GM19099 (cell line): Measurements from ENCODE around the gene KIF20B.

Experiments used
- POLR2A ChIP-seq: IDR thresholded peaks from 3 replicates; pipeline ENCODE4 v1.6.1; 2011; ENCODE audit warnings: low read depth; ENCODE audit not compliant: insufficient read length; ENCODE audit errors: extremely low read depth

KIF20B gene

DNA sequence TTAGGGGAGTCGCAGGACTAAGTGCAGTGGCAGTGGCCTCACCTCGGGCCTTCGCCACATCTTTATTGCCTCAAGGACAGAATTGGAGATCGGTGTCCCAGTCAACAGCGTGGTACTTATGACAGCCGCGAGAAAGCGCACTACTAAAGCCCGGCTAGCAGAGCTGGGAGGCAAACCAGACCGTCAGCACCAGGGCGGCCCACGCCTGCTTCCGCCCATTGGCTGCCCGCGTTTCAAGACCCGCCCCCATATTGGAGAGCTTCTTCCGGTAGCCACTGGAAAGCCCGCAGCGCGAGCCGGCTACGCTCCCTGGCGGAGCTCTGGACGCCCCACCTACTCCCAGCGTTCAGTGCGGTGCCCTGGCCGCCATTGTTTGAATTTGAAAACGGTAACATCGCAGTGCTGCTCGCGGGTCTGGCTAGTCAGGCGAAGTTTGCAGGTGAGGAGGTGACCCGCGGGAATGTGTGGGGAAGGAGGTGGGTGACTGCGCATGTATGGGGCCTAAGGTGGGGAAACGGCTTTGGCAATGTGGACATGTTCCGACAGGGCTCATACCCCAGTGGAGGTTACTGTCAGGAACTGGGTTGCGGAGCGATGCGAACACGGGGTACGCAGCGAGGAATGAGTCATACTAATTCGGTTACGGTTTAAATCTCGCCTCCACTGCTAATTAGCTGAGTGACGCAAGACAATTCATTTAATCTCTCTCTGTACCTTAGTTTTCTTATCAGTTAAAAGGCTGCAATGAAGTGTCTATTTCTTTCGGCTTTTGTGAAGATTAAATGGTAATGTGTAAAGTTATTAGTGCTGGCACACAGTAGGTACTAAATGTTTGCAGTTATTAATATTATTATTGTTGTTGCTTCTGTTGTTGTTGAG lies at the start of gene KIF20B:
Gene KIF20B, plus strand, starts transcription at position 349 of the 879 bp plus-strand sequence. CDS start 3,705 bp downstream, outside the sequence.
- TF ChIP-seq POLR2A = peak; percentile 90

DNA sequence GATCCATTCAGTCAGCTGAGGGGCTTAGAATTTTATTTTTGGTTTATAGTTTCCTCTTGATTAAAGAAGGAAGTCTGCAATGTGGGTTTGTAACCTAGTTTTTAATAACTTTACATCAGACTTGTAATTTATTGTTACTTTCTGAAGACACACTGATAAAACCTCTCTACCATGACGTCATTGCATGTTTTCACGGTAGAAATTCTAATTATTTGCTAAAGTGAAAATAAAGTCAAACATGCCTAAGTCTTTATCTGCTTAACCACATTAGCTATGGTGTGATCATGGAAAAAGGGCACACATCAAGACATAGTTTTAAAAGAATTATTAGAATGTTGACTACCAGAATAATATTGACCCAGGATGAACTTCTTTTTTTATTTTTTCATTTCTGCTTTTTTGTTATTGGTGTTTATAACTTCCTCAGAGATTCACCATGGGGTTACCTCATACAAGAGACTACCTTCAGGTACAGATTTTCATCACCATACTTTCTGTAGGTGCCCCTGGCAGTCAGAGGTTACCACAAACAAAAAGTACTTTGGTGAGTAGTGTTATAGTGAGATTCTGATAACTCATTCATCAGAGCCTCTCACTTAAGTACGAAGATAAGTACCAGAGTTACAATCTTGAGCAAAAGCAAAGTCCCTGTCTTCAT lies 49.3 kb upstream of the KIF20B start:
- TF ChIP-seq POLR2A = no peak

DNA sequence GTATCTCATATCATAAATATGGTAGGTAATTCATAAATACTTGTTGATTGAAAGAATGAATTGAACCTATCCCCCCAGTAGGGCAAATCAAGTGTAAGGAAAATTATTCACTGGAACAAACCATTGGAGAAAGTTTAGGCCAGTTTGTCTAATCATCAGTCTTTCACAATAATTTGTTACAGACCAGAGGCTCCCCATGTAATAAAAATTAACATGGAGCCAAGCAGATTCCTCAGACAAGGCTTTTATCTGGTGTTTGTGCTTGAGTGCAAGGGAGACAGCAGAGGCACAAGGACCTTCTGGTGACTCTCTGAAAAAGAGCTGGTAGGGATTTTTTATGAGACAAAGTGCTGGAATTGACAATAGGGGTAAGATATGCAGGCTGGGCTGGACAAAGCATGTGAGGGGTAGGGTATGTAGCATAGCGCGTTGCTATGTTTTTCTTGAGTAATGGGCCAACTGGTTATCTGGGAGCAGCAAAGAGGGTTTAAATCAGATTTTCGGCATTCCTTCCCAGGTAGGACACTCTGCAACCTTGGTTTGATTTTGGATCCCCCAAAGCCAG lies 48.5 kb upstream of the KIF20B start:
- no peak for TF ChIP-seq POLR2A

DNA sequence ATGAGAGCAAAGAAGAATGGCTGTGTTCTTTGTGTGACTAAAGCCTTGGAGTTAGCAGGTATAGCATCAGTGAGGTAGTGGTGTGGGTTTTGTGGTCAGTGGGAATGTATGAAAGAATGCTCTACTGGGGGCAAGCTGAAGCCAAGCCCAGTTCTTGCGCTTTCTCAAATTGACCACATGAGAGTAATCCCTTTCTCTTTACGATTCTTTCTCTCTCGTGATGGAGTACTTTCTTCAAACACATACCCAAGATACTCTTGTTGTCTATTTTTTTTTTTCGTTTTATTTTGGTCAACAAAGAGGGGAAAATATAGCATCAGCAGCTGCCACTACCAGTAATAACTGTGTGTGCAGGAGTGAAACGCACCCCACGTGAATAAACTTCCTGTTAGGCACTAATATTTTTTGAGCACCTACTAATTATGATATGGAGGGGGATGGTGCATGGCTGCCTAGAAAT lies 48.0 kb upstream of the KIF20B start:
- TF ChIP-seq POLR2A = no peak

DNA sequence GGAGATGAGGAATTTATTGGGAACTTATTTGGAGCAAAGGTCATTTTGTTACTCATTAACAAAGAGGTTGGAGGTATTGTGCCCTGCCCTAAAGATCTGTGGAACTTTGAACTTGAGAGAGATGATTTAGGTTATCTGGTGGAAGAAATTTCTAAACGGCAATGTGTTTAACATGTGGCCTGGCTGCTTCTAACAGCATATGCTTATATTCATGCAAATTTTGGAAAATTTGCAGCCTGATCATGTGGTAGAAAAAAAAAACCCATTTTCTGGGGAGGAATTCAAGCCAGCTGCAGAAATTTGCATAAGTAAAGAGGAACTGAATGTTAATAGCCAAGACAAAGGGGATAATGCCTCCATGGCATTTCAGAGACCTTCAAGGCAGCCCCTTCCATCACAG lies 45.7 kb upstream of the KIF20B start:
- no peak for TF ChIP-seq POLR2A

DNA sequence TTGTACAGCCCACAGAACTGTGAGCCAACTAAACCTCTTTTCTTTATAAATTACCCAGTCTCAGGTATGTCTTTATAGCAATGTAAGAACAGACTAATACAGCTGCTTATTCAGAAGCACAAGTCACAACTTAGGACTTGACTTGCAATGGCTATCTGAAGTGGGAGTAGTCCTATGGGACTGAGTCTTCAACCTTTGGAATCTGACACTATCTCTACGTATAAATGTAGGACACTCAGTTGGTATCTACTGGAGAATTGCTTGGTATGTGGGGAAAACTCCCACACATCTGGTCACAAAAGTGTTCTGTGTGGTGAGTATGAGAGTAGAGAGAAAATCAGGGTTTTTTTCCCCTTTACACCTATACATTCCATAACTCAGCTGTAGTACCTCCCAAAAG lies 44.1 kb upstream of the KIF20B start:
- no peak for TF ChIP-seq POLR2A

DNA sequence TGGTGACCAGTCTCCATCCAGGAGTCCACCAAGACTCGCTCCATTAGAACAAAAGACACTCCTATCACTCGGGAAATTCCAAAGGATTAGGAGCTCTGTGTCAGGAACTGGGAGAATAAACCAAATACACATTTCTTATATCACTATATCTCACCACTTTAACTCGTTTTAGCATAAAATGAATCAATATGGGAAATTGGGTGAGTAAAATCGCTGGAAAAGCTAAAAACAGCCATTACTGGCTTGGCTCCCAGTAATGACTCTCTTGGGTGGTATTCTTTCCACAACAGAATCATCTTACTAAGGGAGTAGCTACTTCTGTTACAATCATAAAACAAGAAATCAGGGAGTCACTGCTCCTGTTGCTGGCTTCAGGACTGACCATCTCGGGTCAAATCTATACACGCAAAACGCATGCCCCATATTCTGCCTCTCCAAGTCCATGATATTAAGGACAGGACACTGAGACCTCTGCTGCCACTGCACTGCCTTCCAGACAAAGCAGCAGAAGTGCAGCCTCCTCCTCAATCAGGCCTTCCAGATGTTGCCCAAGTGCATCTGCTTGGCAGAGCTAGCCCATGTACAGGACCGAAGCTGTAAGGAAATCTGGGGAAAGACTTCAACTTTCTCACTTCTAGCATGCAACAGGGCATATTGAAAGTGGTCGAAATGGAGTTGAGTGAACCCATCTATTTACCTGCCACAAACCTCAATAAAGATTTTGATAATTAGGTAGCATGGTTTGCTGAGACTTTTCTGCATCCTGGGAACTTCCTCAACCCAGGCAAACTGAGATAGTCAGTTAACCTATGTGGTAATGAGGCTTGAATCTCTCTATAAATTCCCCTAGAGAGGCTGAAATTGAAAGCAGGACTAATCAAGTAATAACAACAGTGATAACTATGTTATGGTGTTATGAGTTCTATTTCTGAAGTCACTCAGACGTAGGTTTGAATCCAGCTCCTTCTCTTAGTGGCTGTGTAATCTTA lies 42.0 kb upstream of the KIF20B start:
- no peak for TF ChIP-seq POLR2A

DNA sequence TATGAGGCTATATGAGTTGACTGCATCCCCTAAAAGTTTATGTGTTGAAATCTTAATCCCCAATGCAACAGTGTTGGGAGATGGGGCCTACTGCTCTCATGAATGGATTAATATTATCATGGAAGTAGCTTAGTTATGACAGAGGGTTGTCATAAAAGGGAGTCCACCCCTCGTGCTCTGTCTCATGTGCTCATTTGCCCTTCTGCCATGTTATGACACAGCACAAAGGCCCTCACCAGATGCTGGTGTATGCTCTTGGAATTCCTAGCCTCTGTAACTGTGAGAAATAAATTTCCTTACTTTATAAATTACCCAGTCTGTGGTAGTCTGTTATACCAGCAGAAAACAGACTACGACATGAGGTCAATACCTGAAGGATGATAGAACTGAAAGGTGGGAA lies 38.8 kb upstream of the KIF20B start:
- no peak for TF ChIP-seq POLR2A

DNA sequence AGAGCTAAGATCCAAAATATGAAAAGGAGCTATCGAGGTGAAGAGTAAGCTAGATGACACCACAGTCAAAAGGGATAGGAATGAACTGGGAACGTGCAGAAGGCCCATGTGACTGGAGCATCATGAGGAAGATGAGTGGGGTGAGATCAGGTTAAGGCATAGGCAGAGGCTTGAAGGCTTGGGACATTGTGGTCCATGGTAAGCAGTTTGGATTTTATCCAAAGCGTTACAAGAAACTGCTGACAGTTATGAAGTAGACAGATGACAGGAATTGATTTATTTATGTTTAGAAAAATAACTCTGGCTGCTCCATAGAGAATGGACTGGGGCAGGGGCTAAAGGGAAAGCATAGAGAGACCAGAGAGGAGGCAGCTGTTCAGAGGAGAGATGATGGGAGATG lies 38.2 kb upstream of the KIF20B start:
- TF ChIP-seq POLR2A = no peak

GRCh38 chr10:89664203-89664602 lies 37.2 kb upstream of the KIF20B start:
- TF ChIP-seq POLR2A = no peak

GRCh38 chr10:89665302-89665701 lies 36.1 kb upstream of the KIF20B start:
- TF ChIP-seq POLR2A = no peak

- no peak for TF ChIP-seq POLR2A
Observed at GRCh38 chr10:89666138-89666537, 35.3 kb upstream of the KIF20B start.

DNA sequence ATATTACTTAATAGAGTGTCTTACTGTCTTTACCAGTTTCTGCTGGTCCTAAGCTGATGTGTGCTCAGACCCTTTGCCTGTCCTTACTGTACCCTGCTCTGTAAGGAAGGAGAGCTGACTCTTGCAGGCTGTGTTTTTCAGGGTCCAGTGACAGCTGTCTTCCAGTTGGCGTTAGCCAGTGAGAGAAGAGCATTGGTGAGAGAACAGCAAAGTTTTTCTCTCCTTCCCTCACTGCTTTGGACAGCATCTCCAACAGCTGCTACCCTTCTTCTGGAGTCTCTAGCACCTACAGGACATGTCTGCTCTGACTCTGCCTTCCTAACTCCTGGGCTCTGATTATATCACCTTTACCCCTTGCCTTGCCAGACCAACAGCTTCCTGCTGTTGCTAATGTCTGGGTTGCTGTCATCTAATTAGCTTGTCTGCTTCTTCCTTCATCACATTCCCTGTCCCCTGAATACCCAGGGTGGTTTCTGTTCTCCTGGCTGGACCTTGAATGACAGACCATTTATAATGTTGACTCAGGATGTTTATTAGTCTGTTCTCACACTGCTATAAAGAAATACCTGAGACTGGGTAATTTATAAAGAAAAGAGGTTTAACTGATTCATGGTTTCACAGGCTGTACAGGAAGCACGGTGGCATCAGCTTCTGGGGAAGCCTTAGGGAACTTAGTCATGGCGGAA lies 32.9 kb upstream of the KIF20B start:
- TF ChIP-seq POLR2A = no peak

- TF ChIP-seq POLR2A = no peak
Observed at GRCh38 chr10:89669985-89670384, 31.4 kb upstream of the KIF20B start.

DNA sequence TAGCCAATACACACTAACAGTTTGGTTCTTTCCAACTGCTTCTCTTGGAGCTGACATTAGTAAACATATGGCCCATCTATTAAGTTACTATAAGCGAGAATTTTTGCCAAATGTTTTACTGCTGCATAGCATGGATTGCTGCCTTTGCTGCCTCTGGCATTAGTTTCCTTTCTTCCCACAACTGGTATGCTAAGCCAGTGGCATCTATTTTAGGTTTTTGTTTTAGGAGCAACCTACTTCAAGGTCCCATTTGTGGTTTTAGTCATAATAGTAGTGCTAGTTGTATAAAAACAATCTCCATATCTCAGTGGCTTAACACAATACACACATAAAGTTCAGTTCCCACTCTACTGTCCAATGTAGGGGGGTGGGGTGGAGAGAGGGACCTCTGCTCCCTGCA lies 30.5 kb upstream of the KIF20B start:
- TF ChIP-seq POLR2A = no peak

GRCh38 chr10:89677341-89677740 lies 24.0 kb upstream of the KIF20B start:
- no peak for TF ChIP-seq POLR2A
